ENCODE results near the gene AXL.
"Not testable (repeated sequence)": the region's sequence is repeated elsewhere in the genome, so short reads cannot be mapped to it uniquely, and the experiment has no call there.

AXL gene

GRCh38 chr19:41218615-41219507, at the start of gene AXL:
TSS of gene AXL (plus strand) at chr19:41219223. CDS start at chr19:41219393, 170 bp downstream.
- peak within 1 kb of the TSS; percentile 36 for H3K9ac ChIP-seq (ENCODE audit: low read length)
- H3K4me3 ChIP-seq (ENCODE audit: low read depth, low read length): peak within 1 kb of the TSS; percentile 71
- H3K27me3 ChIP-seq (ENCODE audit: control insufficient read depth, insufficient read depth, low read length): no peaks in the 10 kb centered on the region
- H3K27ac ChIP-seq (ENCODE audit: low read depth, low read length): peak within 1 kb of the TSS; percentile 43; the same call in 1 of the 2 replicates
- H3K9me3 ChIP-seq (ENCODE audit: control insufficient read depth, insufficient read depth, low read depth, low read length): no peaks in the 10 kb centered on the region
- H3K4me1 ChIP-seq (ENCODE audit: control insufficient read depth, insufficient read depth, low read length): peaks cover 34% of the 10 kb centered on the region
- H3K36me3 ChIP-seq (ENCODE audit: control insufficient read depth, insufficient read depth, low read length): peaks cover 17% of the 10 kb centered on the region

- H3K9ac ChIP-seq (ENCODE audit: low read length): no peak overlapping the region
- no peaks in the 10 kb centered on the region for H3K27me3 ChIP-seq (ENCODE audit: control insufficient read depth, insufficient read depth, low read length)
- no peaks in the 10 kb centered on the region for H3K9me3 ChIP-seq (ENCODE audit: control insufficient read depth, insufficient read depth, low read depth, low read length)
- H3K4me3 ChIP-seq (ENCODE audit: low read depth, low read length): no peak overlapping the region
- peaks cover 23% of the 10 kb centered on the region for H3K4me1 ChIP-seq (ENCODE audit: control insufficient read depth, insufficient read depth, low read length)
- H3K27ac ChIP-seq (ENCODE audit: low read depth, low read length): no peak overlapping the region
- peaks cover 12% of the 10 kb centered on the region; the same call in 1 of the 2 replicates for H3K36me3 ChIP-seq (ENCODE audit: control insufficient read depth, insufficient read depth, low read length)
These were observed 46.5 kb upstream of the AXL start for GRCh38 chr19:41172297-41173164.

- Histone ChIP-seq H3K4me3 (ENCODE audit: low read depth, low read length) (peak overlapping the region; percentile 70; the same call in 1 of the 2 replicates), H3K27me3 (ENCODE audit: control insufficient read depth, insufficient read depth, low read length) (no peaks in the 10 kb centered on the region), H3K27ac (ENCODE audit: low read depth, low read length) (peak overlapping the region; percentile 91; the same call in 1 of the 2 replicates), H3K36me3 (ENCODE audit: control insufficient read depth, insufficient read depth, low read length) (peaks cover 8% of the 10 kb centered on the region; the same call in 1 of the 2 replicates), H3K9ac (ENCODE audit: low read length) (peak overlapping the region; percentile 97), H3K9me3 (ENCODE audit: control insufficient read depth, insufficient read depth, low read depth, low read length) (peaks cover 6% of the 10 kb centered on the region; the same call in 1 of the 2 replicates), H3K4me1 (ENCODE audit: control insufficient read depth, insufficient read depth, low read length) (peaks cover 22% of the 10 kb centered on the region)
These were observed 44.6 kb upstream of the AXL start for GRCh38 chr19:41174297-41174928.

- Histone ChIP-seq H3K9me3 (ENCODE audit: control insufficient read depth, insufficient read depth, low read depth, low read length) (peaks cover 7% of the 10 kb centered on the region; the same call in 1 of the 2 replicates), H3K4me1 (ENCODE audit: control insufficient read depth, insufficient read depth, low read length) (peaks cover 22% of the 10 kb centered on the region), H3K4me3 (ENCODE audit: low read depth, low read length) (peak overlapping the region; percentile 70), H3K27ac (ENCODE audit: low read depth, low read length) (peak overlapping the region; percentile 91), H3K9ac (ENCODE audit: low read length) (peak overlapping the region; percentile 97), H3K36me3 (ENCODE audit: control insufficient read depth, insufficient read depth, low read length) (peaks cover 3% of the 10 kb centered on the region; the same call in 1 of the 2 replicates), H3K27me3 (ENCODE audit: control insufficient read depth, insufficient read depth, low read length) (no peaks in the 10 kb centered on the region)
These were observed 42.9 kb upstream of the AXL start for GRCh38 chr19:41175801-41176777.

GRCh38 chr19:41180173-41180572, 38.9 kb upstream of the AXL start:
- not testable (repeated sequence) for H3K27me3 ChIP-seq (ENCODE audit: control insufficient read depth, insufficient read depth, low read length); H3K9ac ChIP-seq (ENCODE audit: low read length); H3K27ac ChIP-seq (ENCODE audit: low read depth, low read length); H3K36me3 ChIP-seq (ENCODE audit: control insufficient read depth, insufficient read depth, low read length); H3K4me3 ChIP-seq (ENCODE audit: low read depth, low read length); H3K9me3 ChIP-seq (ENCODE audit: control insufficient read depth, insufficient read depth, low read depth, low read length)
- peaks cover 19% of the 10 kb centered on the region for H3K4me1 ChIP-seq (ENCODE audit: control insufficient read depth, insufficient read depth, low read length)

- no peaks in the 10 kb centered on the region for H3K36me3 ChIP-seq (ENCODE audit: control insufficient read depth, insufficient read depth, low read length)
- peak overlapping the region; percentile 3; the same call in 1 of the 2 replicates for H3K4me3 ChIP-seq (ENCODE audit: low read depth, low read length)
- H3K27ac ChIP-seq (ENCODE audit: low read depth, low read length): peak overlapping the region; percentile 73; the same call in 1 of the 2 replicates
- H3K9me3 ChIP-seq (ENCODE audit: control insufficient read depth, insufficient read depth, low read depth, low read length): no peaks in the 10 kb centered on the region
- H3K27me3 ChIP-seq (ENCODE audit: control insufficient read depth, insufficient read depth, low read length): no peaks in the 10 kb centered on the region
- H3K4me1 ChIP-seq (ENCODE audit: control insufficient read depth, insufficient read depth, low read length): peaks cover 44% of the 10 kb centered on the region
- peak overlapping the region; percentile 62 for H3K9ac ChIP-seq (ENCODE audit: low read length)
These were observed 31.8 kb upstream of the AXL start for GRCh38 chr19:41186971-41187883.

GRCh38 chr19:41187884-41188279, 31.1 kb upstream of the AXL start:
- H3K36me3 ChIP-seq (ENCODE audit: control insufficient read depth, insufficient read depth, low read length): no peaks in the 10 kb centered on the region
- no peak overlapping the region for H3K27ac ChIP-seq (ENCODE audit: low read depth, low read length)
- H3K9ac ChIP-seq (ENCODE audit: low read length): no peak overlapping the region
- H3K9me3 ChIP-seq (ENCODE audit: control insufficient read depth, insufficient read depth, low read depth, low read length): no peaks in the 10 kb centered on the region
- no peaks in the 10 kb centered on the region; the same call in 1 of the 2 replicates for H3K27me3 ChIP-seq (ENCODE audit: control insufficient read depth, insufficient read depth, low read length)
- no peak overlapping the region for H3K4me3 ChIP-seq (ENCODE audit: low read depth, low read length)
- H3K4me1 ChIP-seq (ENCODE audit: control insufficient read depth, insufficient read depth, low read length): peaks cover 49% of the 10 kb centered on the region

- H3K4me1 ChIP-seq (ENCODE audit: control insufficient read depth, insufficient read depth, low read length): peaks cover 47% of the 10 kb centered on the region
- no peaks in the 10 kb centered on the region; the same call in 1 of the 2 replicates for H3K27me3 ChIP-seq (ENCODE audit: control insufficient read depth, insufficient read depth, low read length)
- peak overlapping the region; percentile 29; the same call in 1 of the 2 replicates for H3K4me3 ChIP-seq (ENCODE audit: low read depth, low read length)
- peak overlapping the region; percentile 82 for H3K27ac ChIP-seq (ENCODE audit: low read depth, low read length)
- no peaks in the 10 kb centered on the region for H3K9me3 ChIP-seq (ENCODE audit: control insufficient read depth, insufficient read depth, low read depth, low read length)
- H3K9ac ChIP-seq (ENCODE audit: low read length): peak overlapping the region; percentile 76
- peaks cover 2% of the 10 kb centered on the region for H3K36me3 ChIP-seq (ENCODE audit: control insufficient read depth, insufficient read depth, low read length)
These were observed 29.5 kb upstream of the AXL start for GRCh38 chr19:41189425-41190065.
